Fibroblast of skin of abdomen (primary cell): ENCODE data around the gene SLC36A2. TPM values are rescaled to one million over a fixed set of nuclear protein-coding genes. Genes with fewer than 3 reads are reported as not detected.
"Not testable (repeated sequence)": the region's sequence is repeated elsewhere in the genome, so short reads cannot be mapped to it uniquely, and the experiment has no call there.

Experiments used
- DNase-seq: peaks from one replicate; pipeline ENCODE4 v3.0.0-alpha.2; 2013
- polyA plus RNA-seq, 2 experiments: library from polyadenylated mRNA; unstranded; fragments of 120-200 nt; gene quantifications; one replicate each; pipeline ENCODE4 v1.2.1, GENCODE V29; 2013; ENCODE audit not compliant: insufficient read length in 2 of 2

The SLC36A2 gene
- not detected for polyA plus RNA-seq (2013, experiment 1 of 2; ENCODE audit: insufficient read length)
- polyA plus RNA-seq (2013, experiment 2 of 2; ENCODE audit: insufficient read length) = not detected

GRCh38 chr5:151347369-151347768, at the start of gene SLC36A2:
Gene SLC36A2, minus strand, starts transcription at chr5:151347559. Its CDS starts 99 bp downstream, at chr5:151347460.
- no peak for DNase-seq

GRCh38 chr5:151388960-151389359, 41.6 kb upstream of the SLC36A2 start:
- DNase-seq = no peak

GRCh38 chr5:151384106-151384505, 36.7 kb upstream of the SLC36A2 start:
- no peak for DNase-seq

GRCh38 chr5:151383011-151383410, 35.7 kb upstream of the SLC36A2 start:
- DNase-seq = no peak

- DNase-seq = no peak
These were observed 35.2 kb upstream of the SLC36A2 start for GRCh38 chr5:151382576-151382975.

- no peak for DNase-seq
These were observed 34.5 kb upstream of the SLC36A2 start for GRCh38 chr5:151381899-151382298.

GRCh38 chr5:151378616-151379015, 31.3 kb upstream of the SLC36A2 start:
- no peak for DNase-seq

- DNase-seq = no peak
These were observed 27.2 kb upstream of the SLC36A2 start for GRCh38 chr5:151374539-151374938.

- DNase-seq = not testable (repeated sequence)
These were observed 19.7 kb upstream of the SLC36A2 start for GRCh38 chr5:151367038-151367437.

GRCh38 chr5:151363673-151364072, 16.3 kb upstream of the SLC36A2 start:
- DNase-seq = no peak

GRCh38 chr5:151362970-151363369, 15.6 kb upstream of the SLC36A2 start:
- DNase-seq = no peak

GRCh38 chr5:151359391-151359790, 12.0 kb upstream of the SLC36A2 start:
- no peak for DNase-seq

GRCh38 chr5:151357792-151358191, 10.4 kb upstream of the SLC36A2 start:
- DNase-seq = no peak

- DNase-seq = no peak
These were observed 9.7 kb upstream of the SLC36A2 start for GRCh38 chr5:151357097-151357496.

- no peak for DNase-seq
These were observed 4.3 kb upstream of the SLC36A2 start for GRCh38 chr5:151351671-151352070.

- no peak for DNase-seq
These were observed 1.4 kb upstream of the SLC36A2 start for GRCh38 chr5:151348789-151349188.

- DNase-seq = peak; percentile 7
These were observed 1.4 kb downstream of the SLC36A2 start for GRCh38 chr5:151345808-151346478.

- no peak for DNase-seq
These were observed 2.1 kb downstream of the SLC36A2 start for GRCh38 chr5:151345187-151345807.

GRCh38 chr5:151344088-151344487, 3.3 kb downstream of the SLC36A2 start:
- DNase-seq = no peak

GRCh38 chr5:151340004-151340403, 7.4 kb downstream of the SLC36A2 start:
- no peak for DNase-seq

- DNase-seq = no peak
These were observed 8.6 kb downstream of the SLC36A2 start for GRCh38 chr5:151338734-151339133.

- no peak for DNase-seq
These were observed 14.5 kb downstream of the SLC36A2 start for GRCh38 chr5:151332857-151333256.

GRCh38 chr5:151328734-151329133, 18.6 kb downstream of the SLC36A2 start:
- no peak for DNase-seq

- DNase-seq = no peak
These were observed 19.8 kb downstream of the SLC36A2 start for GRCh38 chr5:151327585-151327984.
